GM12878 (cell line): ENCODE results near the gene ZSCAN18. TPM values are rescaled to one million over a fixed set of nuclear protein-coding genes. Genes with fewer than 3 reads are reported as not detected.

Experiments
- ATAC-seq: fragments of 200-7000 bp; cut with Tn5 transposase; 3 replicates; pipeline ENCODE4 v1.9.1; 2020; ENCODE audit warnings: mild to moderate bottlenecking, moderate library complexity
- BruUV-seq: library from RNA; stranded (reverse); fragments of 400-500 nt; replicated peaks from 2 replicates; lab custom pipeline; 2021; lab: Mats Ljungman, UMichigan
- CTCF ChIA-PET: fragments of 300-600 bp; sonication (Branson Sonifier 250); formaldehyde crosslinking; extraction: SDS; loops from one replicate; lab custom pipeline; 2021; ENCODE audit warnings: inconsistent platforms; lab: Yijun Ruan, JAX
- POLR2A ChIA-PET: fragments of 350-600 bp; formaldehyde crosslinking; extraction: SDS; loops from one replicate; lab custom pipeline; 2021; ENCODE audit warnings: inconsistent platforms; lab: Charles Lee
- RAD21 ChIA-PET: fragments of 300-600 bp; sonication (Branson Sonifier 250); formaldehyde crosslinking; loops from one replicate; lab custom pipeline; 2023; ENCODE audit warnings: antibody characterized with exemption; ENCODE audit not compliant: unreplicated experiment; lab: Charles Lee
- SMC1A ChIA-PET: fragments of 300-600 bp; sonication (Branson Sonifier 250); formaldehyde crosslinking; loops from one replicate; lab custom pipeline; 2023; ENCODE audit not compliant: unreplicated experiment, uncharacterized antibody; lab: Charles Lee
- DNase-seq: peaks from one replicate; pipeline ENCODE4 v3.0.0-alpha.2; 2011; ENCODE audit warnings: low read depth, low spot score
- FAIRE-seq: peaks from 3 replicates; lab custom pipeline; 2011; peaks lifted over from hg19 to GRCh38; lab: Jason Lieb, UNC
- H2AFZ ChIP-seq: 2 replicates; pipeline ENCODE4 v1.6.0; 2011; ENCODE audit warnings: low read depth, low read length, control low read depth; ENCODE audit not compliant: control insufficient read depth
- H3K27ac ChIP-seq: 2 replicates; pipeline ENCODE4 v1.5.1; 2011; ENCODE audit warnings: control low read depth; ENCODE audit not compliant: control insufficient read depth, insufficient read depth
- H3K27me3 ChIP-seq, 2 experiments: replicated peaks in 1 of 2; 2 replicates each; pipeline versions ENCODE4 v1.6.0 to v1.6.1; 2011; ENCODE audit warnings: low read length in 1 of 2; ENCODE audit not compliant: control insufficient read depth in 2 of 2, insufficient read depth in 2 of 2
- H3K36me3 ChIP-seq, 2 experiments: 2 replicates each; pipeline ENCODE4 v1.5.1; 2011; ENCODE audit warnings: low read length in 1 of 2; ENCODE audit not compliant: control insufficient read depth in 2 of 2, insufficient read depth in 2 of 2
- H3K4me1 ChIP-seq: 2 replicates; pipeline ENCODE4 v1.6.1; 2011; ENCODE audit warnings: mild to moderate bottlenecking, low read length, moderate library complexity, mixed read lengths; ENCODE audit not compliant: control insufficient read depth, insufficient read depth
- H3K4me2 ChIP-seq: 2 replicates; pipeline ENCODE4 v1.6.0; 2011; ENCODE audit warnings: control low read depth; ENCODE audit not compliant: control insufficient read depth, insufficient read depth
- H3K4me3 ChIP-seq: fragments of 200-600 bp; sonication (generic); 2 replicates; pipeline ENCODE4 v1.5.1; 2016
- H3K79me2 ChIP-seq: 2 replicates; pipeline ENCODE4 v1.6.0; 2011; ENCODE audit warnings: low read length; ENCODE audit not compliant: control insufficient read depth, insufficient read depth
- H3K9ac ChIP-seq: 2 replicates; pipeline ENCODE4 v1.8.0; 2011; ENCODE audit warnings: low read length, control low read depth, mixed read lengths; ENCODE audit not compliant: control insufficient read depth, insufficient read depth
- H3K9me3 ChIP-seq: replicated peaks from 3 replicates; pipeline ENCODE4 v1.5.1; 2011; ENCODE audit warnings: mild to moderate bottlenecking, low read length; ENCODE audit not compliant: control insufficient read depth, insufficient read depth
- H4K20me1 ChIP-seq: 2 replicates; pipeline ENCODE4 v1.6.0; 2011; ENCODE audit not compliant: control insufficient read depth, insufficient read depth
- BACH1 ChIP-seq: fragments of 450-650 bp; IDR thresholded peaks from 2 replicates; pipeline ENCODE4 v1.6.1; 2017; ENCODE audit warnings: mild to moderate bottlenecking, borderline replicate concordance
- BMI1 ChIP-seq: fragments of 450-650 bp; IDR thresholded peaks from 2 replicates; pipeline ENCODE4 v1.6.1; 2016; ENCODE audit warnings: mild to moderate bottlenecking, moderate library complexity, borderline replicate concordance
- BRCA1 ChIP-seq: IDR thresholded peaks from 2 replicates; pipeline ENCODE4 v1.6.1; 2011; ENCODE audit warnings: low read depth, low read length, improper control_type of control experiment
- CBFB ChIP-seq: IDR thresholded peaks from 2 replicates; pipeline ENCODE4 v1.6.1; 2016; ENCODE audit warnings: antibody characterized with exemption, low read depth
- DPF2 ChIP-seq: fragments of 450-650 bp; IDR thresholded peaks from 2 replicates; pipeline ENCODE4 v1.6.1; 2017; ENCODE audit warnings: mild to moderate bottlenecking
- EED ChIP-seq: sonication (generic); IDR thresholded peaks from 2 replicates; pipeline ENCODE4 v1.6.1; 2016; ENCODE audit warnings: antibody characterized with exemption, low read depth
- HCFC1 ChIP-seq: fragments of 150-350 bp; IDR thresholded peaks from 2 replicates; pipeline ENCODE4 v1.6.1; 2014; ENCODE audit warnings: low read length
- JUND ChIP-seq: IDR thresholded peaks from 2 replicates; pipeline ENCODE4 v1.6.1; 2012; ENCODE audit warnings: low read depth, mild to moderate bottlenecking, low read length, improper control_type of control experiment, moderate library complexity
- MEF2A ChIP-seq: IDR thresholded peaks from 2 replicates; pipeline ENCODE4 v1.6.1; 2011; ENCODE audit warnings: low read depth, mild to moderate bottlenecking, low read length, moderate library complexity; ENCODE audit not compliant: insufficient read depth
- MXI1 ChIP-seq: fragments of 150-350 bp; IDR thresholded peaks from 2 replicates; pipeline ENCODE4 v1.6.1; 2011; ENCODE audit warnings: low read depth, mild to moderate bottlenecking, inconsistent platforms, low read length, improper control_type of control experiment
- MYB ChIP-seq: fragments of 150-350 bp; IDR thresholded peaks from 2 replicates; pipeline ENCODE4 v1.6.1; 2014; ENCODE audit warnings: mild to moderate bottlenecking, low read depth, low read length, borderline replicate concordance
- NFYA ChIP-seq: IDR thresholded peaks from 2 replicates; pipeline ENCODE4 v1.6.1; 2011; ENCODE audit warnings: low read depth, mild to moderate bottlenecking, low read length, improper control_type of control experiment, borderline replicate concordance
- NR2C1 ChIP-seq: fragments of 450-650 bp; IDR thresholded peaks from 2 replicates; pipeline ENCODE4 v1.6.1; 2017; ENCODE audit warnings: antibody characterized with exemption, mild to moderate bottlenecking, moderate library complexity
- SMAD1 ChIP-seq: fragments of 450-650 bp; IDR thresholded peaks from 2 replicates; pipeline ENCODE4 v1.6.1; 2018; ENCODE audit warnings: mild to moderate bottlenecking, low read depth; ENCODE audit not compliant: partially characterized antibody
- SMAD5 ChIP-seq: IDR thresholded peaks from 2 replicates; pipeline ENCODE4 v1.6.1; 2016; ENCODE audit warnings: antibody characterized with exemption, low read depth
- SMARCA5 ChIP-seq: fragments of 450-650 bp; IDR thresholded peaks from 2 replicates; pipeline ENCODE4 v1.6.1; 2017; ENCODE audit warnings: mild to moderate bottlenecking
- TAF1 ChIP-seq: IDR thresholded peaks from 2 replicates; pipeline ENCODE4 v1.6.1; 2011; ENCODE audit warnings: mild to moderate bottlenecking, low read depth, low read length, borderline replicate concordance
- WGBS: methylation state at CpG from one replicate; pipeline ENCODE4 v1.1.6; 2016; ENCODE audit warnings: low lambda C conversion rate; ENCODE audit not compliant: insufficient replicate concordance, insufficient coverage; ENCODE audit errors: missing lambda C conversion rate; 5-methylcytosine and 5-hydroxymethylcytosine counted together
- in situ Hi-C: fragments of 300-500 bp; cut with MboI; formaldehyde crosslinking; loops from 9 replicates; pipeline ENCODE4 v1.14.3; 2018; ENCODE audit warnings: mixed read lengths
- intact Hi-C: fragments of 100-400 bp; cut with micrococcal nuclease; formaldehyde crosslinking; loops from one replicate; pipeline ENCODE4 v1.14.2; 2022; ENCODE audit not compliant: unreplicated experiment
- polyA plus RNA-seq, 11 experiments: library from polyadenylated mRNA; depleted of rRNA in 4 of 11; unstranded in 6 of 11; stranded (reverse) in 5 of 11; fragments of >200 nt; fragmentation: Nextera tagmentation in 4 of 11; fragmentation: Illumina TruSeq in 1 of 11; extraction: Ambion mirVana in 4 of 11; extraction: Trizol in 1 of 11; gene quantifications; 1 replicate in 1 of 11; 2 replicates in 10 of 11; pipeline versions ENCODE4 v1.2.1 to v1.2.3, GENCODE V29; 2011 to 2016; ENCODE audit warnings: inconsistent platforms in 2 of 11, missing spikeins in 2 of 11, low read depth in 1 of 11
- total RNA-seq, 4 experiments: library from RNA; depleted of rRNA in 3 of 4; stranded (reverse); fragments of >200 nt in 3 of 4; fragmentation: Illumina TruSeq in 1 of 4; extraction: Trizol in 1 of 4; gene quantifications; 2 replicates each; pipeline versions ENCODE4 v1.2.1 to v1.2.3, GENCODE V29; 2013 to 2021
- TF ChIP-seq, protein P1 (sequence below): fragments of 450-650 bp; IDR thresholded peaks from 2 replicates; pipeline ENCODE4 v1.6.1; 2017; ENCODE audit warnings: borderline replicate concordance
- TF ChIP-seq, protein P2 (sequence below): fragments of 450-650 bp; IDR thresholded peaks from 2 replicates; pipeline ENCODE4 v1.6.1; 2016; ENCODE audit warnings: mild to moderate bottlenecking, moderate library complexity, borderline replicate concordance
- TF ChIP-seq, protein P3 (sequence below): fragments of 150-350 bp; IDR thresholded peaks from 2 replicates; pipeline ENCODE4 v1.6.1; 2014; ENCODE audit warnings: mild to moderate bottlenecking, low read depth, low read length

The ZSCAN18 gene
- total and polyA plus RNA-seq, 10 of the 15 experiments (the other 5 are each of a cell fraction or from before 2014, with no cell fraction given): 0.64 TPM; not detected in 8

DNA sequence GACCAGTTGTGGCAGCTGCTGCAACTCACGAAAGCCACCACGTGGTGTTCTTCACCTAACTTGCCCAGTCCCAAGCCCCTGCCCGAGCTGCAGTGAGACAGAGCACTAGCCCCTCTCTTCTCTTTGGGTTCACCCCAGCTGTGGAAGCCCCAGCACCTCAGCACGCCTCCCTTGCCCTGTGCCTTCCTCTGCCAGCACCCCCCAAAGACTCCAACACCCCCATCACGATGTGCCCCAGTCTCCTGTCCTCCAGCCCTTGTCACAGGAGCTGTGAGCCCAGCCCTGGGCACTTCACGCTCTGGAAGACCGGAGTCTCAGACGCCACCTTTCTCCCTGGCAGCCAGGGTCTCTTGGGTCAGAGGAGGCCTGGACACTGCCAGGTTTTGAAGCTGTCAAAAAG is 41.2 kb downstream of the ZSCAN18 start (continued):
- TF ChIP-seq MEF2A: no peak
- no peak for TF ChIP-seq SMARCA5
- no peak for TF ChIP-seq NFYA
- TF ChIP-seq DPF2: no peak
- TF ChIP-seq, protein P1, sequence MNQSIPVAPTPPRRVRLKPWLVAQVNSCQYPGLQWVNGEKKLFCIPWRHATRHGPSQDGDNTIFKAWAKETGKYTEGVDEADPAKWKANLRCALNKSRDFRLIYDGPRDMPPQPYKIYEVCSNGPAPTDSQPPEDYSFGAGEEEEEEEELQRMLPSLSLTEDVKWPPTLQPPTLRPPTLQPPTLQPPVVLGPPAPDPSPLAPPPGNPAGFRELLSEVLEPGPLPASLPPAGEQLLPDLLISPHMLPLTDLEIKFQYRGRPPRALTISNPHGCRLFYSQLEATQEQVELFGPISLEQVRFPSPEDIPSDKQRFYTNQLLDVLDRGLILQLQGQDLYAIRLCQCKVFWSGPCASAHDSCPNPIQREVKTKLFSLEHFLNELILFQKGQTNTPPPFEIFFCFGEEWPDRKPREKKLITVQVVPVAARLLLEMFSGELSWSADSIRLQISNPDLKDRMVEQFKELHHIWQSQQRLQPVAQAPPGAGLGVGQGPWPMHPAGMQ: no peak
- TF ChIP-seq, all 136 proteins: peak for 0

DNA sequence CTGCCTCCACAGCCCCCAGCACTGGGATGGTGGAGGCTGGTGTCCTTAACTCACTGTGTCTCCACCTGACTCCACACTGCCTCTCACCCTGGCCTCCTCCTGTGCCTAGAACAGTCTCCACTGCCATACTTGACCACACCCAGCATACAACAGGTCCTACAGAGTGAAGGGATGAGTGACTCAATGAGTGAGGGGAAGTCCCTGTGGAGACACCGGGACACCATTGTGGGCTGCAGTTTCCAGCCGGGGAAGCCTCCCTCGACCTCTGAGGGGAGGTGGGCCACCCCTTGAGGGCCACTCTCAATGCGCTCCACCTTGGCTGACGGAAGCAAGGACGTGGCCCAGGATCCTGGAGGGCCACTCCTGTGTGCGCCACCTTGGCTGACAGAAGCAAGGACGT is 41.8 kb downstream of the ZSCAN18 start:
- H3K4me2 ChIP-seq: no peak overlapping the region
- 26% methylated on average over 6 of the region's 8 CpGs for WGBS
- ChIA-PET RAD21 (no interaction called here), SMC1A (no interaction called here), POLR2A (no interaction called here), CTCF (no interaction called here)
- no peaks in the 10 kb centered on the region for H4K20me1 ChIP-seq
- no peaks in the 10 kb centered on the region for H3K79me2 ChIP-seq
- DNase-seq: no peak
- H3K9me3 ChIP-seq: peaks cover 8% of the 10 kb centered on the region; the same call in 2 of the 3 replicates
- no peak overlapping the region for H3K9ac ChIP-seq
- FAIRE-seq: no peak
- H3K27me3 ChIP-seq: no peaks in the 10 kb centered on the region
- in situ Hi-C loops (no loop called here), intact Hi-C loops (no loop called here)
- ATAC-seq: no peak
- no peak overlapping the region for H3K4me3 ChIP-seq
- H2AFZ ChIP-seq: no peak overlapping the region
- H3K27ac ChIP-seq: no peak overlapping the region
- BruUV-seq: no TSS peak
- H3K4me1 ChIP-seq: no peaks in the 10 kb centered on the region
- no peaks in the 10 kb centered on the region for H3K36me3 ChIP-seq
- no peak for TF ChIP-seq SMAD1
- TF ChIP-seq, protein P2, sequence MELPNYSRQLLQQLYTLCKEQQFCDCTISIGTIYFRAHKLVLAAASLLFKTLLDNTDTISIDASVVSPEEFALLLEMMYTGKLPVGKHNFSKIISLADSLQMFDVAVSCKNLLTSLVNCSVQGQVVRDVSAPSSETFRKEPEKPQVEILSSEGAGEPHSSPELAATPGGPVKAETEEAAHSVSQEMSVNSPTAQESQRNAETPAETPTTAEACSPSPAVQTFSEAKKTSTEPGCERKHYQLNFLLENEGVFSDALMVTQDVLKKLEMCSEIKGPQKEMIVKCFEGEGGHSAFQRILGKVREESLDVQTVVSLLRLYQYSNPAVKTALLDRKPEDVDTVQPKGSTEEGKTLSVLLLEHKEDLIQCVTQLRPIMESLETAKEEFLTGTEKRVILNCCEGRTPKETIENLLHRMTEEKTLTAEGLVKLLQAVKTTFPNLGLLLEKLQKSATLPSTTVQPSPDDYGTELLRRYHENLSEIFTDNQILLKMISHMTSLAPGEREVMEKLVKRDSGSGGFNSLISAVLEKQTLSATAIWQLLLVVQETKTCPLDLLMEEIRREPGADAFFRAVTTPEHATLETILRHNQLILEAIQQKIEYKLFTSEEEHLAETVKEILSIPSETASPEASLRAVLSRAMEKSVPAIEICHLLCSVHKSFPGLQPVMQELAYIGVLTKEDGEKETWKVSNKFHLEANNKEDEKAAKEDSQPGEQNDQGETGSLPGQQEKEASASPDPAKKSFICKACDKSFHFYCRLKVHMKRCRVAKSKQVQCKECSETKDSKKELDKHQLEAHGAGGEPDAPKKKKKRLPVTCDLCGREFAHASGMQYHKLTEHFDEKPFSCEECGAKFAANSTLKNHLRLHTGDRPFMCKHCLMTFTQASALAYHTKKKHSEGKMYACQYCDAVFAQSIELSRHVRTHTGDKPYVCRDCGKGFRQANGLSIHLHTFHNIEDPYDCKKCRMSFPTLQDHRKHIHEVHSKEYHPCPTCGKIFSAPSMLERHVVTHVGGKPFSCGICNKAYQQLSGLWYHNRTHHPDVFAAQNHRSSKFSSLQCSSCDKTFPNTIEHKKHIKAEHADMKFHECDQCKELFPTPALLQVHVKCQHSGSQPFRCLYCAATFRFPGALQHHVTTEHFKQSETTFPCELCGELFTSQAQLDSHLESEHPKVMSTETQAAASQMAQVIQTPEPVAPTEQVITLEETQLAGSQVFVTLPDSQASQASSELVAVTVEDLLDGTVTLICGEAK: no peak
- no peak for TF ChIP-seq CBFB
- no peak for TF ChIP-seq TAF1
- TF ChIP-seq SMAD5: no peak
- TF ChIP-seq EED: no peak
- no peak for TF ChIP-seq JUND
- TF ChIP-seq, protein P3, sequence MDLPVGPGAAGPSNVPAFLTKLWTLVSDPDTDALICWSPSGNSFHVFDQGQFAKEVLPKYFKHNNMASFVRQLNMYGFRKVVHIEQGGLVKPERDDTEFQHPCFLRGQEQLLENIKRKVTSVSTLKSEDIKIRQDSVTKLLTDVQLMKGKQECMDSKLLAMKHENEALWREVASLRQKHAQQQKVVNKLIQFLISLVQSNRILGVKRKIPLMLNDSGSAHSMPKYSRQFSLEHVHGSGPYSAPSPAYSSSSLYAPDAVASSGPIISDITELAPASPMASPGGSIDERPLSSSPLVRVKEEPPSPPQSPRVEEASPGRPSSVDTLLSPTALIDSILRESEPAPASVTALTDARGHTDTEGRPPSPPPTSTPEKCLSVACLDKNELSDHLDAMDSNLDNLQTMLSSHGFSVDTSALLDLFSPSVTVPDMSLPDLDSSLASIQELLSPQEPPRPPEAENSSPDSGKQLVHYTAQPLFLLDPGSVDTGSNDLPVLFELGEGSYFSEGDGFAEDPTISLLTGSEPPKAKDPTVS: no peak
- no peak for TF ChIP-seq MYB
- no peak for TF ChIP-seq BRCA1
- TF ChIP-seq NR2C1: no peak
- no peak for TF ChIP-seq MXI1
- TF ChIP-seq BMI1: no peak
- no peak for TF ChIP-seq BACH1
- TF ChIP-seq HCFC1: no peak
